ENCODE data around the gene ADAMTS16. TPM values are rescaled to one million over a fixed set of nuclear protein-coding genes. Genes with fewer than 3 reads are reported as not detected.

ADAMTS16 gene
- polyA plus RNA-seq, 3 donors: not detected

DNA sequence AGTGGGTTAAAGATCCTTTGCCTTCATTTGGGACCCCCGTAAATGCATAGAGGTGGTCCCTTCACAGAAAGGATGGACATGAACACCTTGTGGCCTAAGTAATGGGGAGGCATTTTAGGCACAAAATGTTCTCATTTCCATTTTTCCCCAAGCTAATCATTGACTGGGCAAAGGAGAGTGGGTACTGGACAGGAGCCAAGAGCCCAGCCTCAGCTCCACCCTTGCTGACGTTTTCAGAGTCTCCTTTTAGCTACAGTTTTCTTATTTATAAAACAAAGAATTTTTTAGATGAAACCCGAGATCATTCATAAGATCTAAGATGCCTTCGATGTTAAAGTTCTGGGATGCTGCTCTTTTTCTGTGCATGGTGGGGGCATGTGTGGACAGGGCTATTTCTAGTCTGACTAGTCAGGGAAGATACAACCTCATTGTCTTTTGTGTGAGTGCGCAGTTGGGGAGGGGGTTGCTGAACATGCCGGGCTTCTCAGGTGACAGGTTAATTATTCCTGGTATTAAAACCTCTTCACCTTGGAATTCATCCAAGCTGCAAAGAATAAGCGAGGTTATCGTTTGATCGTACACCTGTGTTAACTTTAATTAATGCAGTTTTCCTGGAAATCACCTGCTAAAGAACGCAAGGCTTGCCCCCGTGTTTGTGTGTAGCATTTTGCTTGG, 48.4 kb downstream of the ADAMTS16 start:
- H3K27ac Mint-ChIP-seq: no peak overlapping the region
- Histone ChIP-seq H3K27ac (ENCODE audit: low read depth in 1 of 2, low read length in 2 of 2) (no peak overlapping the region), H3K4me1 (ENCODE audit: control insufficient read depth in 1 of 2, insufficient read depth in 2 of 2, low read length in 2 of 2) (no peaks in the 10 kb centered on the region), H4K20me1 (ENCODE audit: insufficient read depth, low read length) (no peaks in the 10 kb centered on the region), H3K27me3 (ENCODE audit: control insufficient read depth in 2 of 2, insufficient read depth in 2 of 2, low read length in 2 of 2) (no peaks in the 10 kb centered on the region), H3K79me2 (ENCODE audit: insufficient read depth, low read length) (no peaks in the 10 kb centered on the region), H3K36me3 (replicated peaks in 1 of 2; ENCODE audit: control insufficient read depth in 1 of 2, insufficient read depth in 2 of 2, low read length in 2 of 2) (no peaks in the 10 kb centered on the region), H3K9me3 (replicated peaks in 1 of 2; ENCODE audit: control insufficient read depth in 1 of 2, insufficient read depth in 1 of 2, low read length in 2 of 2) (no peaks in the 10 kb centered on the region), H3K4me3 (replicated peaks in 1 of 3; ENCODE audit: low read depth in 2 of 3, low read length in 3 of 3) (no peak overlapping the region), H3K9ac (ENCODE audit: insufficient read depth, low read length, poor library complexity, severe bottlenecking) (no peak overlapping the region), H3K4me2 (replicated peaks; ENCODE audit: extremely low read depth, low read length, poor library complexity, severe bottlenecking) (no peak overlapping the region), H2AFZ (ENCODE audit: insufficient read depth, low read depth, low read length, poor library complexity, severe bottlenecking) (no peak overlapping the region)
- peaks cover 0 to 6% (median under 1%) of the 10 kb centered on the region in 7 donors for H3K9me3 Mint-ChIP-seq
- DNase-seq: no peak
- no peak overlapping the region for H3K4me3 Mint-ChIP-seq
- H3K4me1 Mint-ChIP-seq: no peaks in the 10 kb centered on the region
- no peaks in the 10 kb centered on the region for H3K36me3 Mint-ChIP-seq
- intact Hi-C loops (cut with micrococcal nuclease): no loop called here
- TF ChIP-seq, protein P1, sequence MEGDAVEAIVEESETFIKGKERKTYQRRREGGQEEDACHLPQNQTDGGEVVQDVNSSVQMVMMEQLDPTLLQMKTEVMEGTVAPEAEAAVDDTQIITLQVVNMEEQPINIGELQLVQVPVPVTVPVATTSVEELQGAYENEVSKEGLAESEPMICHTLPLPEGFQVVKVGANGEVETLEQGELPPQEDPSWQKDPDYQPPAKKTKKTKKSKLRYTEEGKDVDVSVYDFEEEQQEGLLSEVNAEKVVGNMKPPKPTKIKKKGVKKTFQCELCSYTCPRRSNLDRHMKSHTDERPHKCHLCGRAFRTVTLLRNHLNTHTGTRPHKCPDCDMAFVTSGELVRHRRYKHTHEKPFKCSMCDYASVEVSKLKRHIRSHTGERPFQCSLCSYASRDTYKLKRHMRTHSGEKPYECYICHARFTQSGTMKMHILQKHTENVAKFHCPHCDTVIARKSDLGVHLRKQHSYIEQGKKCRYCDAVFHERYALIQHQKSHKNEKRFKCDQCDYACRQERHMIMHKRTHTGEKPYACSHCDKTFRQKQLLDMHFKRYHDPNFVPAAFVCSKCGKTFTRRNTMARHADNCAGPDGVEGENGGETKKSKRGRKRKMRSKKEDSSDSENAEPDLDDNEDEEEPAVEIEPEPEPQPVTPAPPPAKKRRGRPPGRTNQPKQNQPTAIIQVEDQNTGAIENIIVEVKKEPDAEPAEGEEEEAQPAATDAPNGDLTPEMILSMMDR (IDR thresholded peaks at IDR 0.05): no peak
- peaks cover 0 to 1% (median 0%) of the 10 kb centered on the region in 3 donors for H3K27me3 Mint-ChIP-seq (ENCODE audit: low read depth in 3 of 3)
- WGBS (ENCODE audit: insufficient coverage): no CpG with 5 or more reads among the region's 11 CpGs

DNA sequence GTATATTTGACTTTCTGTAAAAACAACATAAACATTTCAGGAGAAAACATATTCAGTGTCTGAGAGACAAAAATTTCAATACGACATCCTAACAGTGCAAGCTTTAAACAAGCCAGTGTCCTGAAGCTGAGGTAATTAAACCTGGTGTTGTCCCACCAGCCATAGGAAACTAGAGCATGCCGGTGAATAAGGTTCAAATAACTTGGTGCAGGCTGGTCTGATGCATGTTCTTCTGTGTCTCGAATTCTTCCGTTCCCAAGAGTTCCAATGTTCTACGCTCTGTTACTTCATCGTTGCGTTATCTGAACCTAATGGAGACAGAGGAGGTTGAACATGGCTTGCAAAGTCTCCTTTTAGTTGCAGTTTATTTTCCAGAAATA, 48.9 kb downstream of the ADAMTS16 start:
- Histone ChIP-seq H3K27me3 (ENCODE audit: control insufficient read depth in 2 of 2, insufficient read depth in 2 of 2, low read length in 2 of 2) (no peaks in the 10 kb centered on the region), H3K4me1 (ENCODE audit: control insufficient read depth in 1 of 2, insufficient read depth in 2 of 2, low read length in 2 of 2) (no peaks in the 10 kb centered on the region), H3K27ac (ENCODE audit: low read depth in 1 of 2, low read length in 2 of 2) (no peak overlapping the region), H4K20me1 (ENCODE audit: insufficient read depth, low read length) (no peaks in the 10 kb centered on the region), H3K79me2 (ENCODE audit: insufficient read depth, low read length) (no peaks in the 10 kb centered on the region), H3K4me2 (replicated peaks; ENCODE audit: extremely low read depth, low read length, poor library complexity, severe bottlenecking) (no peak overlapping the region), H3K9ac (ENCODE audit: insufficient read depth, low read length, poor library complexity, severe bottlenecking) (no peak overlapping the region), H2AFZ (ENCODE audit: insufficient read depth, low read depth, low read length, poor library complexity, severe bottlenecking) (no peak overlapping the region), H3K4me3 (replicated peaks in 1 of 3; ENCODE audit: low read depth in 2 of 3, low read length in 3 of 3) (no peak overlapping the region), H3K9me3 (replicated peaks in 1 of 2; ENCODE audit: control insufficient read depth in 1 of 2, insufficient read depth in 1 of 2, low read length in 2 of 2) (no peaks in the 10 kb centered on the region), H3K36me3 (replicated peaks in 1 of 2; ENCODE audit: control insufficient read depth in 1 of 2, insufficient read depth in 2 of 2, low read length in 2 of 2) (no peaks in the 10 kb centered on the region)
- intact Hi-C loops (cut with micrococcal nuclease): no loop called here
- Mint-ChIP-seq H3K9me3 (peaks cover 0 to 6% (median 2%) of the 10 kb centered on the region in 7 donors), H3K27me3 (ENCODE audit: low read depth in 3 of 3) (peaks cover 0 to 1% (median 0%) of the 10 kb centered on the region in 3 donors), H3K4me3 (no peak overlapping the region), H3K36me3 (no peaks in the 10 kb centered on the region), H3K27ac (no peak overlapping the region), H3K4me1 (no peaks in the 10 kb centered on the region)
- WGBS (ENCODE audit: insufficient coverage): 90% methylated on average over 3 of the region's 7 CpGs
- no peak for DNase-seq
- TF ChIP-seq, protein P1 (IDR thresholded peaks at IDR 0.05): no peak
